Stomach smooth muscle (tissue), 2 donors: ENCODE results near the gene SECTM1.
A peak's percentile ranks its signal among the peaks of the same experiment; 100 is the strongest.

Experiments used
- H3K27ac ChIP-seq: one replicate; pipeline ENCODE4 v1.7.0; 2013; ENCODE audit warnings: mild to moderate bottlenecking, low read length, inconsistent platforms
- H3K27me3 ChIP-seq, 2 donors: one replicate each; pipeline ENCODE4 v1.7.0; 2013; ENCODE audit warnings: low read length in 2 of 2; ENCODE audit not compliant: insufficient read depth in 2 of 2, control insufficient read depth in 1 of 2
- H3K36me3 ChIP-seq, 2 donors: one replicate each; pipeline ENCODE4 v1.7.0; 2013; ENCODE audit warnings: low read length in 2 of 2; ENCODE audit not compliant: control insufficient read depth in 2 of 2, insufficient read depth in 2 of 2
- H3K4me1 ChIP-seq: one replicate; pipeline ENCODE4 v1.7.0; 2013; ENCODE audit warnings: low read length; ENCODE audit not compliant: control insufficient read depth, insufficient read depth
- H3K4me3 ChIP-seq, 2 donors: one replicate each; pipeline ENCODE4 v1.7.0; 2013; ENCODE audit warnings: low read length in 2 of 2
- H3K9ac ChIP-seq, 2 donors: one replicate each; pipeline ENCODE4 v1.7.0; 2013; ENCODE audit warnings: low read length in 2 of 2, mild to moderate bottlenecking in 1 of 2
- H3K9me3 ChIP-seq, 2 donors: one replicate each; pipeline ENCODE4 v1.7.0; 2013; ENCODE audit warnings: low read length in 2 of 2; ENCODE audit not compliant: control insufficient read depth in 2 of 2
- donor health status: healthy.
- donor health status: Pancreatic carcinoma.

Gene SECTM1

DNA sequence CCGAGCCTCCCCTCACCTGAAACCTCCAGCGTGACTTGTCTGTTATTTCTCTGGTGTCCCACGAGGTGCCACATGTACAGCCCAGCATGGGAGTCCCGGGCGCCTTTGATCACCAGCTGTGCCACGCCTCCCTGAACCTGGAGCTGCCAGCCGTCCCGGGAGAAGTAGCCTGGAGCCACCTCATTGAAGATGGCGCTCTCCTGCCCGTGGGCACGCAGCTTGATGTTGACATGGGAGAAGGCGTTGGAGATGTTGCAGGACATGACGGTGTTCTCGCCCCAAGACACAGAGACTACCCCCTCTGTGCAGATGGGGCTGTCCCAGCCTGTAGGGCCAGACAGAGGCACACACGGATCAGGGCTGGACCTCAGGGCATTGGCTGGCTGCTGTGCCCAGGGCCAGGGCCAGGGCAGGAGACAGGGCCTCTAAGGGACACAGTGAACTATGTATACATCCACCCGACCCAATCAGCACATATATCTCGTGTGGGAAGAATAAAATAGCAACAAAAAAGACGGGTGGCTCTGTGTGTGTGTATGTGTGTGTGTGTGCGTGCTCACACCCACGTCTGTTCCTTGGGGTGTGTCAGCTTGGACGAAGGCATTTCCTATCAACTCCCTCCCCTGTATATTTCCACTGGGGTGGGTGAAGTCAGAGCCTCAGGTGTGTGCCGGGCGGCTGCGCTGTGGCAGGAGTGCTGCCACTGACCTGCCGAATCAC is 8.8 kb downstream of the SECTM1 start:
- Histone ChIP-seq H3K9ac (no peak overlapping the region), H3K9me3 (no peaks in the 10 kb centered on the region), H3K4me1 (peaks cover 3% of the 10 kb centered on the region), H3K27ac (no peak overlapping the region), H3K36me3 (no peaks in the 10 kb centered on the region), H3K4me3 (no peak overlapping the region), H3K27me3 (peaks cover 0 to 9% of the 10 kb centered on the region in 2 donors)

DNA sequence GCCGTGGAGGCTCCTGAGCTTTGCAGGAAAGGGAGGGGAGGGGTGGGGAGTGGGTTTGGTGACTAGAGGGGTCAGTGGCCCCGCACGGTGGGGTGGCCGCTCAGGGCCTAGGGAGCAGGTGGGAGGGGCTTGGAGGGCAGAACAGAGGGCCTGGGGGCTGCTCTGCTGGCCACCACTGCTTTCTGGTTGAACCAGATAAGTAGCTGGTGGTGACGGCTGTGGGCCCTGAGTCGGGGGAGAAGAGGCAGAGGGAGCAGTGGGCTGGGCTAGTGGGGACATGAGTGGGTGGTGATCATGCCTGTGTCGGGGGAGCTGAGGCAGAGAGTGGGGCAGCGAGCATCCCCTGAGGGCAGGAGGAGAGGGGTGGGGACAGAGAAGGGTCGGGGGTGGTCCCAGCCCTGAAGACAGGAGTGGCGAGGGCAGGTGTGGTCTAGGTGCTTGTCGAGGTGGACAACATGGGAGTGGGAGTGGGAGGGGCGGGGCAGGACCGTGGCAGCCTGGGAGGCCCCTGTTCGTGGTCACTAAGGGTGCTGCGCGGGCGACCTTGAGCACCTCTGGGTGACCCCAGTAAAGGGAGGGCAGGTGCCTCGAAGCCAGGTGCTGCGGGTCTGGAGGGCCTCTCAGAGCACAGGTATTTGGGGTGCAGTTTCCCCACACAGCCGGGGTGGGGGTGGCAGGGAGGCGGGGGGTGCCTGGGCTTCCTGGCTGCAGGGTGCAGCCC is 9.9 kb downstream of the SECTM1 start:
- Histone ChIP-seq H3K9me3 (no peaks in the 10 kb centered on the region), H3K36me3 (no peaks in the 10 kb centered on the region), H3K4me1 (peaks cover 3% of the 10 kb centered on the region), H3K4me3 (no peak overlapping the region), H3K27me3 (peaks cover 0 to 9% of the 10 kb centered on the region in 2 donors), H3K27ac (no peak overlapping the region), H3K9ac (no peak overlapping the region)

DNA sequence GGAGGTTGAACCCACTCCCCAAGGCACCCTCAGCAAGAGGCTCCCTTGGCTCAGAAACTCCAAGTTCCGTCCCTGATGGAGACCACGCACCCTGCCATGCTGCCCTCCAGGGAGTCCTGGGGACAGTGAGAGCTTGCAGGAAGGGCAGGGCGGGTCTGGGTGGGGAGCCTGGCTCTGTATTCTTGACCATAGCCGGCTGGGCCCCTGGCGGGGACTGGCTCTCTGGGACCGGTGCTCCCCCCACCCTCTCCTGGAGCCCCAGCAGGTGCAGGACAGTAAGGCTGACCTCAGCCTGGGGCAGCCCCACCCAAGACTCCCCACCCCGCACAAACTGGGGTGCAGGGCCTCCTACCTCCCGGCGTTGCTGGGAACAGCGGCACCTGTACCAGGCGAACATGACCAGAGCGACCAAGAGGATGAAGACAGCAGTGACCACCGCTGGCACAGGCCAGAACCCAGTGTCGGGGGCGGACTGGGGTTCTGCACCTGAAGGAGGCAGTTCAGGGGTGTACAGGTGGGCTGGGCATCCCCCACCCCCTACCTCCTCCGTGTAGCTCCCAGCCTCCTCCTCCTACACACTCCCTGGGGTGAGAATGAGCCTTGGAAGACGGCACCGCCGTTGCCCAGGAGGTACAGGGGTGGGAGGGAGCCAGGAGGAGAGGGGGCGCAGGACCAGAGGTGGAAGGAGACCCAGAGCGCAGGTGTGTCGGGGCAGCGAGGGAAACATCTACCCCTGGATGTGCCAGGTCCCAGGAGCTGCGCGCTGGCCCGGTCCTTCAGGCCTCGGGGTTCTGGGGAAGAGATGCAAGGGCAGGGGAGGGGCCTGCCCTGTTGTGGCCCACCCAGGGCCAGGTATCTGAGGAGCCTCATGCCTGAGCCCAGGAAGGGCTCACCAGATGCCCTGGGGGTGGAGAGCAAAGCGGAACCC is 10.8 kb downstream of the SECTM1 start:
- no peaks in the 10 kb centered on the region for H3K9me3 ChIP-seq

DNA sequence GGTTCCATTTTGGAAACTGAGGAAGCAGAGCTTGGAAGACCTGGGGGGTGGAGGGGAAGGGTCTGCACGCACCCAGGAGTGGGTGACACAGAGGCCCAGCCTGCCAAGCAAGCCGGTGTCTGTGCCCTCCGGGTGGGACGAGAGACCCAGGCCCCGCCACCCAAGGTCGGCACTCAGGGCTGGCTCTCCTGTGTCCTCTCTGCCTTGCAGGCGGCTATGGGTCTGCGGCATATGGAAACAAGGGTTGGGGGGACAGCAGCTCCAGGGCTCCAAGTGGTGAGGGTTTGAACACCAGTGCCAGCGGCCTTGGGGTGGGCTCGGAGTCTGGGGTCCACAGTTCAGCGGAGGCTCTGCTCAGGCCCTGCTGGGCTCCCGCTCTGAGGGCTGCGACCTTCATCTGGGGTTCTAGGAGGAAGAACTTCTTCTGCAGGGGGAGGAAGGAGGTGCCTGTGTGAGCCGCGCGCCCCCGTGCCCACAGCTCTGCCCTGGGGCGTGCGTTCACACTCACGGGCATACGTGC is 11.6 kb downstream of the SECTM1 start:
- Histone ChIP-seq H3K27me3 (peaks cover 0 to 5% of the 10 kb centered on the region in 2 donors), H3K9me3 (no peaks in the 10 kb centered on the region), H3K36me3 (no peaks in the 10 kb centered on the region), H3K9ac (no peak overlapping the region), H3K27ac (no peak overlapping the region), H3K4me3 (no peak overlapping the region), H3K4me1 (peaks cover 3% of the 10 kb centered on the region)

More for the DNA sequence above, 10.8 kb downstream of the SECTM1 start:
- H3K27me3 ChIP-seq, result peaks cover 0 to 7% of the 10 kb centered on the region in 2 donors
- no peak overlapping the region for H3K9ac ChIP-seq
- H3K4me3 ChIP-seq, result no peak overlapping the region
- peaks cover 3% of the 10 kb centered on the region for H3K4me1 ChIP-seq
- no peak overlapping the region for H3K27ac ChIP-seq
- H3K36me3 ChIP-seq, result no peaks in the 10 kb centered on the region

DNA sequence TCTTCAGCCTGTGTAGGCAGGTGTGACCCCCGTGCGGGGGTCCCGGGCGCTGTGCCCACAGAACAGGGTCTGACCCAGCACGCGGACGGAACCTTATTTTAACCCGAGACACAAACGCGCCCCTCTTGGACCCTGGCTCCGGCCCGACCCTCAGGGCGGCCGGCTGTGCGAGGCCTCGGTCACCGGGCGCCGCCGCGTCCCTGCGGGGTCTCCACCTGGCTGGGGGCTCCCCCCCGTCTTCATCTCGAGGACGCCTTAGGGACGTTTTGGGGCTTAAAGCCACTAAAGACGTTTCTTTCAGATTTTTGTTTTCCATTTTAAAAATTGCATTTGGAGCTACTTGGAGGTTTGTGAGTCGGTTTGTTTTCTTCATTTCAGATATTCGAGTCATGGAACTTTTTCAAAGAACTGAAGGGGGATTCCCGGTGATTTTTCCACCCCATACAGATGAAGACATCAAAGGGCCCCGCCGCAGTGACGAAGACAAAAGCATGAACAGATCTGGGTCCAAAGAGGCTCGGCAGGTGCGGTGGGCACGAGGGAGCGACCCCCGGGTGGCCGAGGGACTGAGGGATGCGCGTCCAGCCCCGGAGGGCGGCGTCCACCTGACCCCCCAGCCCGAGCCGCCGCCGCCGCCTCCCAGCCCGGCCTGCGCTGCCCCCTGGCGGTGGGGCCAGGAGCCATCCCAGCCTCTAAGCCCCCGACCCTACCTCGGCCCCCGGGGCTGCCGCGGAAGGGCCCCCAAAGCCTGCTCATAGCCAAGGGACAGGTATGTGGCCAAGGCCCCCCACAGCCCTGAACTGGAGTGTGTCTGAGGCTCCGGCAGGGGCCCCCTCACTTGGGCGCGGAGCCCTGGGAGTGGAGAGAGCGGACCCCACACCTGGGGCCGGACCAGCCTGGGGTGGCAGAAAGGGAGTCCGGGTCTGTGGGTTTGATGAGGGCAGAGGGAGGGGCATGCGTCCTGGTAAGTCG is 12.3 kb downstream of the SECTM1 start:
- Histone ChIP-seq H3K4me1 (peaks cover 7% of the 10 kb centered on the region), H3K4me3 (peak overlapping the region in 1 of 2 donors; percentile 40), H3K9ac (no peak overlapping the region), H3K27ac (no peak overlapping the region), H3K36me3 (no peaks in the 10 kb centered on the region), H3K9me3 (no peaks in the 10 kb centered on the region), H3K27me3 (peaks cover 0 to 12% of the 10 kb centered on the region in 2 donors)

DNA sequence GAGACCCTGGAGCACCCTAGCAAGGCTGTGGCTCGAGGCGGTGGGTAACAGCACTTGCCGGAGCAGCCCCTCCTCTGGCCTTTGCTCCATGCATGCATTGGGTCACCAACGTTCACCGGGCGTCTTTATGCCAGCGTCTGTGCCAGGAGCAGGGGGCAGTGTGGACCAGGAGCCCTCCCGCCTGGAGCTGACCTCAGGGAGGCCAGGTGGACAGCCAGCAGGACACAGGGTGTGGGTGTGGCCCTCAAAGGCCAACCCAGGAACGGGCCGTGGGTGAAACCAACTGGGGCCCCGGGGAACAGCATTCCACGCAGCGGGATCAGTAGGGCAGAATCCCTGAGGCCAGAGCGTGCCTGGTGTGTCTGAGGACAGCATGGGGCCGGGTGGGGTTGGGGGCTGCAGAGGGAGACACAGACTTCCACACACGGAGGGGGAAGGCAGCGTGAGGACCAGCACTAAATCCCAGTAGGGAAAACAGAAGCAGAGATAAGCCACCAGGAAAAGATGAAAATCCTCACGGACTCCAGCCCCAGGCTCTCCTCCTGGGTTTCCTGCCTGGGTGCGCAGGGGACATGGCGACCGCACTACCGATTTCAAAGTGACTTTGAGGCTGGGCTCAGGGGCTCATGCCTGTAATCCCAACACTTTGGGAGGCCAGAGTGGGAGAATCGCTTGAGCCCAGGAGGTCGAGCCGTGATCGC is 13.3 kb downstream of the SECTM1 start:
- H3K9me3 ChIP-seq, result no peaks in the 10 kb centered on the region
- H3K4me3 ChIP-seq, result no peak overlapping the region
- no peak overlapping the region for H3K9ac ChIP-seq
- peaks cover 14% of the 10 kb centered on the region for H3K4me1 ChIP-seq
- no peaks in the 10 kb centered on the region for H3K36me3 ChIP-seq
- H3K27me3 ChIP-seq, result peaks cover 6 to 22% of the 10 kb centered on the region in 2 donors
- H3K27ac ChIP-seq, result no peak overlapping the region

DNA sequence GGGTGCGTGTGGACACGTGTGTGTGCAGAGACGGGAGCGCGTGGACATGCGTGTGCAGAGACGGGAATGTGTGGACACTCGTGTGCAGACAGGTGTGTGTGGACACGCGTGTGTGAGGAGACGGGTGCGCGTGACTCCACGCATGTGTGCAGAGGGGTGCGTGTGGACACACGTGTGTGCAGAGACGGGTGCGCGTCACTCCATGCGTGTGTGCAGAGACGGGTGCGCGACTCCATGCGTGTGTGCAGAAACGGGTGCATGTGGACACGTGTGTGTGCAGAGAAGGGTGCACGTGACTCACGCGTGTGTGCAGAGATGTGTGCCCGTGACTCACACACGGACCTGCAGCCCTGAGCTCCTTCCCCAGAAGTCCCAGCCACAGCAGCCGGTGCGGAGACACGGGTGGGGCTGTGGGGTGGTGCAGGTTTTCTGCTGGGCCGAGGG is 13.9 kb downstream of the SECTM1 start:
- H3K4me3 ChIP-seq, result no peak overlapping the region
- peaks cover 9 to 28% of the 10 kb centered on the region in 2 donors for H3K27me3 ChIP-seq
- peaks cover 14% of the 10 kb centered on the region for H3K4me1 ChIP-seq
- no peak overlapping the region for H3K9ac ChIP-seq
- H3K36me3 ChIP-seq, result no peaks in the 10 kb centered on the region
- no peaks in the 10 kb centered on the region for H3K9me3 ChIP-seq
- no peak overlapping the region for H3K27ac ChIP-seq

DNA sequence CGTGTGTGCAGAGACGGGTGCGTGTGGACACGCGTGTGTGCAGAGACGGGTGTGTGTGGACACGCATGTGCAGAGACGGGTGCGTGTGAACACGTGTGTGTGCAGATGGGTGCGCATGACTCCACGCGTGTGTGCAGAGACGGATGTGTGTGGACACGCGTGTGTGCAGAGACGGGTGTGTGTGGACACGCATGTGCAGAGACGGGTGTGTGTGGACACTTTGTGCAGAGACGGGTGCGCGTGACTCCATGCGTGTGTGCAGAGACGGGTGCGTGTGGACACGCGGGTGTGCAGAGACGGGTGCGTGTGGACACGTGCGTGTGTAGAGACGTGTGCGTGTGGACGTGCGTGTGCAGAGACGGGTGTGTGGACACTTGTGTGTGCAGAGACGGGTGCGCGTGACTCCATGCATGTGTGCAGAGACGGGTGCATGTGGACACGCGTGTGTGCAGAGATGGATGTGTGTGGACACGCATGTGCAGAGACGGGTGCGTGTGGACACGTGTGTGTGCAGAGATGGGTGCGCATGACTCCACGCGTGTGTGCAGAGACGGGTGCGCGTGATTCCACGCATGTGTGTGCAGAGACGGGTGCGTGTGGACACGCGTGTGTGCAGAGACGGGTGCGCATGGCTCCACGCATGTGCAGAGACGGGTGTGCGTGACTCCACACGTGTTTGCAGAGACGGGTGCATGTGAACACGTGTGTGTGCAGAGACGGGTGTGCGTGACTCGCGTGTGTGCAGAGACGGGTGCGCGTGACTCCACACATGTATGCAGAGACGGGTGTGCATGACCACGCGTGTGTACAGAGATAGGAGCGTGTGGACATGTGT is 14.6 kb downstream of the SECTM1 start:
- no peaks in the 10 kb centered on the region for H3K36me3 ChIP-seq
- H3K4me1 ChIP-seq, result peaks cover 14% of the 10 kb centered on the region
- H3K9me3 ChIP-seq, result no peaks in the 10 kb centered on the region
- H3K4me3 ChIP-seq, result no peak overlapping the region
- H3K27me3 ChIP-seq, result peaks cover 16 to 34% of the 10 kb centered on the region in 2 donors
- H3K27ac ChIP-seq, result no peak overlapping the region
- H3K9ac ChIP-seq, result no peak overlapping the region

DNA sequence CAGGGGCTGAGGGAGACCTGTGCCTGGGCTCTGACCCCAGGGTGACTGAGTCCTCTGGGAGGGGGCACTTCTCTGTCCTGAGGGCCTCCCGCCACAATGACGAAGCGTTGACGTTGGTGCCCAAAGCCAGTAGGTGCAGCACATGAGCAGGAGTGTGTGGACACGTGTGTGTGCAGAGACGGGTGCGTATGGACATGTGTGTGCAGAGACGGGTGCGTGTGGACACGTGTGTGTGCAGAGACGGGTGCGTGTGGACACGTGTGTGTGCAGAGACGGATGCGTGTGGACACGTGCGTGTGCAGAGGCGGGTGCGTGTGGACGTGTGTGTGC is 15.4 kb downstream of the SECTM1 start:
- H3K9me3 ChIP-seq, result no peaks in the 10 kb centered on the region
- no peak overlapping the region for H3K27ac ChIP-seq
- H3K4me3 ChIP-seq, result no peak overlapping the region
- H3K9ac ChIP-seq, result no peak overlapping the region
- peaks cover 21 to 40% of the 10 kb centered on the region in 2 donors for H3K27me3 ChIP-seq
- no peaks in the 10 kb centered on the region for H3K36me3 ChIP-seq
- H3K4me1 ChIP-seq, result peaks cover 14% of the 10 kb centered on the region
